HS-5 (cell line): Measurements from ENCODE around the gene PHB1.
"Not testable (repeated sequence)": the region's sequence is repeated elsewhere in the genome, so short reads cannot be mapped to it uniquely, and the experiment has no call there.

Source experiments
- DNase-seq: peaks from one replicate; pipeline ENCODE4 v3.0.0-alpha.2; 2012; ENCODE audit warnings: low read depth

PHB1 gene

DNA sequence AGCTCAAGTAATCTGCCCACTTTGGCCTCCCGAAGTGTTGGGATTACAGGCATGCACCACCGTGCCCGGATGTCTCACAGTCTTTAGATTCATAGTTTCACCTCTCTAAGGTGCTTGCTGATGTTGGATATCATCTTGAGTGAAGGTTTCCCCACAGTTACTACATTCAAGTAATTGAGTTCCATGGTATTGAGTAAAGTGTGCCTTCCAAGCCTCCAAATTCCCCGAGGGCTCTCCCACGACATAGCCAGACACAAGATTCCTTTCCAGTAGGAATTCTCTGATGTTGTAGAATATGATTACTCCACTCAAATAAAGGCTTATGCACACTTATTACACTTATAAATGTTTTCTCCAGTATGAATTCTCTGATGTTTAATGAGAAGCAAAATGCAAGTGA, 36.4 kb downstream of the PHB1 start:
- DNase-seq: no peak

DNA sequence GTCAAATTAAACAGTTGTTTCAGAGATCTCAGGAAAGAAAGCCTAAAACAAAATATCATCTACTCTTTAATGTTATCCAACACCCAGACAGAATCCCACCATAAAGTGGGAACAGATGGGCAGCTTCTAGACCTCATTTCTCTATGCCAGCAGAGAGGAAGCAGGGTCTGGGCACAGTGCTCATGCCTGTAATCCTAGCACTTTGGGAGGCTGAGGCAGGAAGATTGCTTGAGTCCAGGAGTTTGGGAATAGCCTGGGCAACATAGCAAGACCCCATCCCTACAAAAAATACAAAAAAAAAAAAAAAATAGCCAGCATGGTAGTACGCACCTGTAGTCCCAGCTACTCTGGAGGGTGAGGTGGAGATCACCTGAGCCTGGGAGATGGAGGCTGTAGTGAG, 39.1 kb downstream of the PHB1 start:
- DNase-seq: no peak

GRCh38 chr17:49373115-49373514, 41.6 kb downstream of the PHB1 start:
- DNase-seq: no peak

DNA sequence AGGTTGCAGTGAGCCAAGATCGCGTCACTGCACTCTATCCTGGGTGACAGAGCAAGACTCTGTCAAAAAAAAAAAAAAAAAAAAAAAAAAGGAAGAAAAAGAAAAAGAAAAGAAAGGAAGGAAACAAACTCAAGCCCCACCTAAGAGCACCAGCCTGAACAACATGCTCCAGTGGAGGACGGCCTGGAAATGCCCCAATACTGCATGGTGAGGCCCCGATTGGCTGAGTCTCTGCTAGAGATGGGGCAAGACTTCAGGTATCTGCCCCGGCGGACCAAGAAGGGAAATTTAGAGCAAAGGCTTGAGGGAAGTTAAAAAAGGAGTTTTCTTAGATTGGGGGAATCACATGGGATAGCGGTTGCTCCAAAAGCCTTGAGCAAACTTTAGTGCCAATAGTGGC, 42.3 kb downstream of the PHB1 start:
- DNase-seq: no peak

- no peak for DNase-seq
Measured at GRCh38 chr17:49370971-49371834, 43.5 kb downstream of the PHB1 start.

DNA sequence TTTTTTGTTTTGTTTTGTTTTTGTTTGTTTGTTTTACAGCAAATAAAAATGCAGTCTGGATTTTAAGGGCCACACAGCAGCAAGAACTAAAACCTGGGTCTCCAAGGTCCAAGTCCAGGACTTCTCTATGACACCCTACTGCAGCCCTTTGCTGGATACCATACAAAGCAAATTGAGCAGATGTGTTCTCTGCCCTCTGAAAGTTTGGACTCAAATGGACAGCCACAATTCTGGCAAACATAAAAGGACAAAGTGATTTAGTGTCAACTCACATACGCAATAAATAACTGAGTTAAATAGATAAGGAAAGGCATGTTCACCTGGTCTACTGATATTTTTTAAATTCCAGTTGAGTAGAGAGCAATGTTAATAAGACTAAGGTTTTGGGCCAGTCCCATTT, 44.9 kb downstream of the PHB1 start:
- no peak for DNase-seq

- no peak for DNase-seq
Measured at GRCh38 chr17:49369089-49369488, 45.6 kb downstream of the PHB1 start.

DNA sequence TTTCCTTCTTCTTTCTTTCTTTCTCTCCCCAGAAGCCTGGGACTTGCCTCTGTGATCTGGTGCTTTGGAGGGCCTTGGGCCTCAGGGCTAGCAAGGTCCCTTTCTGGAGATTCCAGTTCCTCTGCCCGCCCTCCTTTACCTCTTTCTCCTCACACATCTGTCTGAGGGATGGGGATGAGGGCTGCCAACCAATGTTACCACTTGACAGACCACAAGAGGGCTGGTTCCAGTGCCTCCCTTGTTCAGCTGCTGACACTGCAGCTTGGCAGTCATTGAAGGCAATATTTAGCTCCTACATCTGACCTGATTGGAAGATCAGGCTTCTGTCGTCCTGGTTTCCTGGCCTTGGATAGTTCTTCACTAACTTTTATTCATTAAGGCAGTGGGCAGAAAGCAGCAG, 49.0 kb downstream of the PHB1 start:
- DNase-seq: no peak

- DNase-seq: not testable (repeated sequence)
Measured at GRCh38 chr17:49365126-49365525, 49.6 kb downstream of the PHB1 start.

- DNase-seq: no peak
Measured at GRCh38 chr17:49364119-49364518, 50.6 kb downstream of the PHB1 start.

DNA sequence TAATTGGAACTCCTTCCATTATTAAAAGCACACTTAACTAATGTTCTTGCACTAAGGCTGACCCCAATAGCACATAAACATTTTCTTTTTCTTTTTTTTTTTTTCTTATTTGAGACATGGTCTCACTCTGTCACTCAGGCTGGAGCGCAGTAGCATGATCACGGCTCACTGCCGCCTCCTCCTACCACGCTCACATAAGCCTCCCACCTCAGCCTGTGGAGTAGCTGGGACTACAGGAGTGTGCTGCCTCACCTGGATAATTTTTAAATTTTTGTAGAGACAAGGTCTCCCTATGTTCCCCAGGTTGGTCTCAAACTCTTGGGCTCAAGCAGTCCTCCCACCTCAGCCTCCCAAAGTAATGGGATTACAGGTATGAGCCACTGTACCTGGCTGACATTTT, 51.4 kb downstream of the PHB1 start:
- no peak for DNase-seq

GRCh38 chr17:49362723-49363117, 52.0 kb downstream of the PHB1 start:
- DNase-seq: no peak

DNA sequence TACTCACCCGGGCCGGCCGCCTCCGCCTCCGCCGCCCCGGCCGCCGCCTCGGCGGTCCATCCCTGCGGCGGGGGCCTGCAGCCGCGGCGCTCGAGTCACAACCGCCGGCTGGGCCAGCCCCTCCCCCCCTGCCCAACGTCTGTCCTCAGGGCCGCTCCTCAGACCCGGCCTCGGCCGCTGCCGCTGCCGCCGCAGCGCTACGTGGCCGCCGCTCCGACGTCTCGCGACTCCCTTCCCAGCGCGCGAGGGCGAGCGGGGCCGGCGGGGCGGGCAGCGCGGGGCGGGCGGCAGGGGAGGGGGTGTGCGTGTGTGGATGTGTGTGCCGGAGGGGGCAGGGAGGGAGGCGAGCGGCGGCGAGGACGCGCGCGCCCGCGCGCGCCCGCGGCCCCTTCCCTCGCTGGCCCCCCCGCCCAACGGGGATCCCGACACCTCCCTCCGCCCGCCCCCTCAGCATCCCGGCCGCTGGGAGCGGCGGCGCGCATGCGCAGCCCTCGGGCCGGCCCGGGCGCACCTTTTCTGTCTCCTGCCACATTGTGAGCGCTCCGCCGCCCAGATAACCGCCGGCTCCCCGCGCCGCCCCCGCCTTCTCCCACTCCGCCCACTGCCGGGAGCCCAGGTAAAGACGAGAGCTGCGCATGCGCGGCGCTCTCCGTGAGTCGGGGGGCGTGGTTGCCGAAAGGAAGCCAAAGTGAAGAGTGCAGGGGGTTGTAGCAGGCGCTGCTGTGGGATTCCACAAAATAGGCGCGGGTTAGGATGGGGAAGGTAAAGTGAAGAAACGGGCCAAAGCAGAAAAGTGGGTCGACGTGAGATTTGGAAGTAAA, 52.6 kb downstream of the PHB1 start, which contains the start of gene ZNF652:
TSS of gene ZNF652 (minus strand) at position 349 of the 821 bp plus-strand sequence. CDS start 44,525 bp downstream, outside the sequence.
- DNase-seq: peak; percentile 51

DNA sequence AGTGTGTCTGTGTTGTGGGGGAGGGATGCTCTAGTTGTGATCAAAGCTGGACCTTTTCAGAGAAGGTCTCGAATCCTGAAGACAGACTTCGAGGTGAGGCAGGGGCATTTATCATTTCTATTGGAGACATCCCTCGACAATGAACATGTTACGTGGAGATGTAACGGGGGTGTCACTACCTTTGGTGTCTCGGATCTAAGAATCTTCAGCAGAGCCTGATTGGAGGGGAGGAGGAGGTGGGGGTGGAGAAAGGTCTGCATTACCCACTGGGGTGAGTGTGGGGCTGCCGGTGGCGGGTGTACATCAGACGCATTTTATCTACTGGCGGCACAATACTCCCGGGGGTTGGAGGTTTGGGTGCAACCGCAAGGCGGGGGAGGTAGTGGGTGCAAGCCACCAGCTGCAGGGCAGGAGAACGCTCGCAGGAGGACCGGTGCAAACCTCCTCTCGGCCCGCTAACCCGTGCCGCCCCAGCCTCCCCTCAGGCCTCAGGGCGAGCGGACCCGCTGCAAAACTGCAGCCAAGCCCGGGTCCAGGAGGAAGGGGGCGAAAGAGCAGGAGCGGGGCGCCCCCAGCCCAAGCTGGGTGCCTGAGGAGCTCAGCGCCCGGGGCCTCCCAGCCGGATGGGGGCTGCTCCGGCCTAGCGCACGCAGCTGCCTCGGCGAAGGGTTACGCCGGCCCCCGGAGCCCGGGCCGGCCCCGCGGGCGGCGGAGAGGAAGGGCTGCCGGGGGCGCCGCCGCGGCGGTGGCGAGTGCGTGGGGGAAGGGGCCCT, 53.4 kb downstream of the PHB1 start:
- peak; percentile 38 for DNase-seq

DNA sequence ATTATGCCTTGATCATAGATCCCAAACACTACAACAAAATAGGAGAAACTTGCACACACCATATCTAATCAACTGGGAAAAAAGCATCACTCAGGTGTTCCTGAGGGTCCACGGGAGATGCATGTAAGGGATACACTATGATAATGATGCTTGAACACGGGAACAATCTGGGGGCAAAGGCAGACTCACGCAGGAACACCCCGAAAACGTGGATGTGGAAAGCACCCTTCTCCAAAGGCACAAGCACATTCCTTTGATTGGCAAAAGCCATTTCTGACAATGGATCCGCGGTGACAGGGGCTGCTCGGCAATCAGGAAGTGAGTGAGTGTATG, 53.9 kb downstream of the PHB1 start:
- DNase-seq: no peak

DNA sequence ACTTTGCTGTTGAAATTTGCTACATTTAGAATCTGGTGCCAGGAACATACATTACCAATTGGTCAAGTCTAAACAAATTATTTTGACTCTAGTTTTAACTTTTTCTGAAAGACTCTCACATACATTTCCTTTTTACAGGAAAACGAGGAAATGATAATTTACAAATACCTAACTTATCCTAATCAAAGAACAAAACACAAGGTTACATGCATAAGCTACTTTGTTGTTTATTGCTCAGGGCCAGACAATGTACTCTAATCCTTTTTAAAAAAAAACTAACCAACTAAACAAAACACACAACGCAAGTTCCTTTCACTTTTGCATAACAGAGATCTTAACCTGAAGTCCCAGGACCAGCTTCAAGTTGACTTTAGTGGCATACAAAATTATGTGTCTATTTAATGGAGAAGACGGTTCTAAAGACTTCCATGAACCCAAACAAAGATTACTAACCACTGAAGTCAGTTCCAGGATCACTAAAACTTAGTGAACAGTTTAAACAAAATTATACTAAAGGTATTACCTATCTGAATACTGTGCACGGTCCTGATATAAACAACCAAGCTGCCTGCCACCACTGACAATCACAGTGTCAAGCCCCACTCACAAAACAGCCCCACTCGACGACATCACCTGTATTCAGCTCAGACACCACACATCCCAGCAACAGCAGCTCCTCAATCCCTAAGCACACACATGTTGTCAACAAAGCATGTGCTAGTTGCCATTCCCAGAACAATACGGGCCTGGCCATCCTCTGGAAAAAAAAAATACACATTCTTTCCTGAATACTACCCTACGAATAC, 54.5 kb downstream of the PHB1 start:
- DNase-seq: no peak

DNA sequence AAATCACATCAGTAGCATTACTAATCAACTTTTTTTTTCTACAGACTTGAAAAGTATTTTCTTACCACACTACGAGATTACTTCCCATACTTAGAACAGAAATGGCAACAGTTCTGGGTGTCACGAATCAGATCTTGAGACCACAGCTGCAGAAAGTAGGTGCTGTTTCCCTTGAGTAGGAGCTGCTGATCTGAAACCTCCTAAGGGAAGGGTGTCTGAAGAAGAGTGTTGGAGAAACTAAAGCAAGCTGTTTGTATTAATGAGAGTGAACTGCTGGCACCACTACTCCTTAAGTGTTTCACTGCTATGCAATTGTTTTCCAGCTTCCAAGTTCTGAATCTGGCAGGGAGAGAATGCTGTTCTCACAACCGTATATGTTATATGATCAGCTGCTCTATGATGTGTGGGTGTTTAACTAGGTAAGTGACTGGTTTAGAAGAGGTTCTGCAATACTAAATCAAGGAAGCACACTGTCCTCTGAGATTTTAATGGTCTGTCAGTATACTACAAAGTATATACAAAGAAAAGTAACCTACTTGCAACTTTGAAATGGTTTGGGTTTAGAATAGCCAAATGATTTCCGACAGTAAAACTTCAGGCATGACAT, 55.9 kb downstream of the PHB1 start:
- DNase-seq: no peak

DNA sequence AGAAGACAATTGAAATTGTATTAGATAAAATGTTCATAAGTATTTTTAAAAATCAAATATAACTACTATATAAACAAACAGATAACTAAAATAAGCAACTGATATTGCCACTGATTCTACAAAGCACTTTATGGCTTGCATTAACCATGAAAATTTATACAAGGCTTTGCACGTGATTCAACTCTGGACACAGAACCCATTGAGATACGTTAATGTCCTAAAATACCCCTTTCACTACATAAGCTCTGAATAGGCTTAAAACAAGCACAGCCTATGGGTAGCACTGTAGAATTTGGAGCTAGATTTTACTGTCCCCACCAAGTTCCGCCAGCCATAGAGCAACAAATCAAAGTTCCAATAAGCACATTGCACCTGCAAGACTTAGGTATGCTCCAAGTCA, 57.2 kb downstream of the PHB1 start:
- no peak for DNase-seq

DNA sequence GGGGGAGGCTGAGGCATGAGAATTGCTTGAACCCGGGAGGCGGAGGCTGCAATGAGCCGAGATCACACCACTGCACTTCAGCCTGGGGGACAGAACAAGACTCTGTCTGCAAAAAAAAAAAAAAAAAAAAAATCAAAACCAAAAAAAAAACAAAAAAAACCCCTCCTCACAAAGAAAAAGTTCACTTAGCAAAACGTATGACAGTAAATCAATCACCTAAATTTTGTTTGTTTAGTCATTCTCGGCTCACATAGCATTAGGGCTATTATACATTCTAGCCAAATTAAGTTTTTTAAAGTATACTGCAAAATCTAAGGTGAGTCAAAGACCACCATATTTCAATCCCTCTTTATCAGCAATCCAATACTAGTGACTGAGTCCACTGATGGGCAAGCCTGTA, 58.4 kb downstream of the PHB1 start:
- DNase-seq: no peak
